Endothelial cell of umbilical vein (primary cell): ENCODE data around the gene ENKUR.

Experiments used
- CTCF ChIP-seq, 2 donors: IDR thresholded peaks; 1 replicate in 1 of 2; 2 replicates in 1 of 2; pipeline ENCODE4 v1.5.1; 2011; ENCODE audit warnings: low read length in 2 of 2, mild to moderate bottlenecking in 2 of 2, moderate library complexity in 2 of 2, control low read depth in 1 of 2, inconsistent platforms in 1 of 2, low read depth in 1 of 2; ENCODE audit not compliant: insufficient read depth in 1 of 2; ENCODE audit errors: extremely low read depth in 1 of 2
- MAX ChIP-seq: IDR thresholded peaks from 2 replicates; pipeline ENCODE4 v1.6.1; 2011; ENCODE audit not compliant: insufficient read depth, insufficient read length

GRCh38 chr10:24958721-24959381 is 57.1 kb downstream of the ENKUR start:
- no peak for TF ChIP-seq CTCF (IDR thresholded peaks at IDR 0.05; ENCODE audit: extremely low read depth in 1 of 2, insufficient read depth in 1 of 2, low read depth in 1 of 2, low read length in 2 of 2)
- TF ChIP-seq MAX = no peak
